ENCODE results near the gene TH.

- TF ChIP-seq CTCF (IDR thresholded peaks at IDR 0.05) (no peak), ZFX (IDR thresholded peaks at IDR 0.05; ENCODE audit: borderline replicate concordance) (no peak)
These were observed 25.6 kb downstream of the TH start for GRCh38 chr11:2146051-2146450.
